Fibroblast of pulmonary artery (primary cell): ENCODE data around the gene LMX1A.

Experiments used
- DNase-seq: peaks from one replicate; pipeline ENCODE4 v3.0.0-alpha.2; 2010; ENCODE audit warnings: low read depth
- H3K4me3 ChIP-seq: replicated peaks from 2 replicates; pipeline ENCODE4 v1.5.1; 2011; ENCODE audit warnings: low read depth, mild to moderate bottlenecking, control low read depth, low read length, moderate library complexity
- TF ChIP-seq, protein P1 (sequence below): IDR thresholded peaks from 2 replicates; pipeline ENCODE4 v1.5.1; 2011; ENCODE audit warnings: mild to moderate bottlenecking, control low read depth, low read length, inconsistent platforms; ENCODE audit errors: missing control alignments

The LMX1A gene

DNA sequence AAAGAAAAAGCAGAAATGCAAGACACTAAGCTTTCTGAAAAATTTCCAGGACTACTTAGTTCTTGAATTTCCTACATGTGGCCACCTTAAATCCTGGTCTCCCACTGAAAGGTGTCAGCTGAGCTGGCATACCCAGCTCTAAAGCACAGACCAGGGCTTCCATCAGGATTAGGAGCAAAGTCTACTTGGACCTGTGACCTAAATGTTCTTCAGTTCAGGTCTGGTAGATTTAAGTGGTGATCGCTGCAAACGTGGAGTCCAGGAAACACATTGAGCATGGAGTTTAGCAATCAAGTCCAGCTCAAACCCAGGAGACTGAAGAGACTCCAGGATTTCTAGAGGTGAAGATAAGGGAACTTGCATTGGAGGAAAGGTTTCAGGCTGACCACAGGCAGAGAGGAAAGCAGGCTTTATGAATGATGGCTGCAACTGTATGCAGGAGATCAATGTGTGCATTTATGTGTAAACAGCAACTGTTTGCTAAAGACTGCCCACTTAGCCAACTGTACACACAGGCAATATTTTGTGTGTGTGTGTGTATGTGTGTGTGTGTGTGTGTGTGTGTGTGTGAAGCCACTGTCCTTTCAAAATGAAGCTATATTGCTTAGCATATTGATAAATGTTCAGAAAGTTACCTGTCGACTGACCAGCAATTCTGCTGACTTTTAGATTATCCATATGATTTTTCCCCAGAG is 75.2 kb downstream of the LMX1A start:
- no peak overlapping the region for H3K4me3 ChIP-seq
- DNase-seq = no peak
- TF ChIP-seq, protein P1, sequence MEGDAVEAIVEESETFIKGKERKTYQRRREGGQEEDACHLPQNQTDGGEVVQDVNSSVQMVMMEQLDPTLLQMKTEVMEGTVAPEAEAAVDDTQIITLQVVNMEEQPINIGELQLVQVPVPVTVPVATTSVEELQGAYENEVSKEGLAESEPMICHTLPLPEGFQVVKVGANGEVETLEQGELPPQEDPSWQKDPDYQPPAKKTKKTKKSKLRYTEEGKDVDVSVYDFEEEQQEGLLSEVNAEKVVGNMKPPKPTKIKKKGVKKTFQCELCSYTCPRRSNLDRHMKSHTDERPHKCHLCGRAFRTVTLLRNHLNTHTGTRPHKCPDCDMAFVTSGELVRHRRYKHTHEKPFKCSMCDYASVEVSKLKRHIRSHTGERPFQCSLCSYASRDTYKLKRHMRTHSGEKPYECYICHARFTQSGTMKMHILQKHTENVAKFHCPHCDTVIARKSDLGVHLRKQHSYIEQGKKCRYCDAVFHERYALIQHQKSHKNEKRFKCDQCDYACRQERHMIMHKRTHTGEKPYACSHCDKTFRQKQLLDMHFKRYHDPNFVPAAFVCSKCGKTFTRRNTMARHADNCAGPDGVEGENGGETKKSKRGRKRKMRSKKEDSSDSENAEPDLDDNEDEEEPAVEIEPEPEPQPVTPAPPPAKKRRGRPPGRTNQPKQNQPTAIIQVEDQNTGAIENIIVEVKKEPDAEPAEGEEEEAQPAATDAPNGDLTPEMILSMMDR = no peak

DNA sequence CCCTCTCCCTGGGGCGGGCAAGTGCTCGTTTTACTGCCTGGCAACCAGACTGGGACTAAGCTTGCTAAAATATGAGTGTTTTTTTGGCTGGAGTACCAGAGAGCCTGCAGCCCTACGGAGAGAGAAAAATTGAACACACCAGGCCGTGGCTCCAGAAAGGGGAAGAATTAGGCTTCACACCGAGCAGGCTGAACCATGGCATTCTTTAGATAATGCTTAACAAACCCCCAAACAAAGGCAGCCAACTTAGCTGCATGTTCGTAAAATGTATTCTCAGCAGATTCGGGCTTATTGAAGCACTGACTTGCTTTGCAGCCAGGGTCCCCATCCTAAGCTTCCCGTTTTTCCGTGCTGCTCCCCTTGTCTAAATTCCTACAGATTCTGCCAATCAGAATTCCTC is 76.6 kb downstream of the LMX1A start:
- TF ChIP-seq, protein P1 = no peak
- no peak overlapping the region for H3K4me3 ChIP-seq
- DNase-seq = no peak

DNA sequence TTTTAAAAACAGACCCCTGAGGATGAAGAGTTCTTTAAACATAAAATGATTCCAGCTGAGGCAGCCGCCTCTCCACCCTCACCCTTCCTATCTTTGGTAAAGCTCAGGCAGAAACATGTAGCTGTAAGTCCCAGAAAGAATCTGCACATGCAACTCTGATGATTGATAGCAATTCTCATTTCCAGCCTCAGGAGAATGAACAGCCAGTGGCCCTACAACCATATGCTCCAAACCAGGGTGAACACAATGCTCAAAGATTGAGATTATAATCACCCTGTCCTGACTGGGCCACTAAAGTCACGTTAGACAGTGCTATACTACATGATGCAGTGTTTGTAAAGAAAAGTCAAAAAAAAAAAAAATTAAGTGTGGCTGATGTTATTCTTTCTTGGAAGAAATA is 80.2 kb downstream of the LMX1A start:
- TF ChIP-seq, protein P1 = no peak
- no peak overlapping the region for H3K4me3 ChIP-seq
- no peak for DNase-seq

DNA sequence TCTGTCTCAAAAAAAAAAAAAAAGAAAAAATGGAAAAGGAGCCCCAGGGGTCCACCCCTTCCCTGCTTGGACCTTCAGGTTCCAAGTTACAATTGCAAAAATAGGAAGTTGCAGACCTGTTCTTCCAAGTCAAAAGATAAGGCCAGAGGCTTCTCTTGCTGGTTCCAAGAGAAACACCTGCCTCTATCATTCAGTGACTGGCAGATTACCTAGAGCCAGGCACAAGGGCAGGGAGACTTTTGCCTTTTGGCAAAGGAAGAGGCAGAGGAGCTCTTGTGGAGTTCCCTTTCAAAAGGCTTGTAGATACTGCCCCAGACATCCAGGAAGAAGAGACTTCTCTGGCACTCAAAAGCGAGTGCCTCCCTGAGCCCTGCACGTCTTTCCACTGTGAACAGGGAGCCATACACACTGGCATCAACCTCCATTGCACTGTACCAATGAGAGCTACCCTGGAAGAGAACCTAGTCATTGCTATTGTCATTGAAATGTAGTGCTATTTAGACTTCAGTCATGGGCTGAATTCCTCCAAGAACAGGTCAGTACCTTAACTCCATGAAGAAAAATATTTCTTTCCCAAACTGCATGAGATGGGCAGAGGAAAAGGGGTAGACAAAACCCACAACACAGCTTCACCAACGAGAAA is 91.2 kb downstream of the LMX1A start:
- TF ChIP-seq, protein P1 = no peak
- no peak overlapping the region for H3K4me3 ChIP-seq
- DNase-seq = no peak

DNA sequence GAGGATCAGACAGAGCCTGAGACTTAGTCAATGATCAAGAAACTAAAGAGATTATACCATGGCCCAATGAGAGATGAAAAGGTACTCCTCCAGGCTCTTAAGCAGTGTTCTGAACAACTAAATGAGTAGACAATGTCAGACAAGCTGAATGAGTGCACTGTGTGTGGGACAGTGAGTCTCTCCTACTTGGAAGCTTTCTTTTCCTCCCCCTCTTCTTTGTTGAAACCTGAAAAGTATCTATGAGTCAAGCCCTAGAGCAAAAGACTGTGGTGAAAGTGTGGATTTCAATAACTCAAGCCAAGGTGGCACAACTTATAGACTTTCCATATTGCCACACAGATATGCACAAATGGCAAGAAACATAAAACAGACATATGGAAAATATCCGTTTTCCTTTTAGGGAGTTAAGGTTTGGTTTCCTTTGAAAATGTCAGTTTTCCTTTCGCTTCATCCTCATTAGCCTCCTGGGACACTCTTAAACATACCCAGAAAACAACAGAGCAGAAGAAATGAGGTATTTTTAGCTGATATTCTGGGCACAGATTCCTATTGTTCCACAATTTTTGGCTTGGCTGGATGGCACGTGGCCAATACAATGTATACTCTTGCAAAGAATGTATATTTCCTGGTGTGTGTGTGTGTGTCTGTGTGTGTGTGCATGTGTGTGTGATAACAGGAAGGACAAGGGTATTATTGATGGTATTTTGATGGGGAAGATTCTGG is 96.6 kb downstream of the LMX1A start:
- DNase-seq = no peak
- TF ChIP-seq, protein P1 = no peak
- H3K4me3 ChIP-seq = no peak overlapping the region

DNA sequence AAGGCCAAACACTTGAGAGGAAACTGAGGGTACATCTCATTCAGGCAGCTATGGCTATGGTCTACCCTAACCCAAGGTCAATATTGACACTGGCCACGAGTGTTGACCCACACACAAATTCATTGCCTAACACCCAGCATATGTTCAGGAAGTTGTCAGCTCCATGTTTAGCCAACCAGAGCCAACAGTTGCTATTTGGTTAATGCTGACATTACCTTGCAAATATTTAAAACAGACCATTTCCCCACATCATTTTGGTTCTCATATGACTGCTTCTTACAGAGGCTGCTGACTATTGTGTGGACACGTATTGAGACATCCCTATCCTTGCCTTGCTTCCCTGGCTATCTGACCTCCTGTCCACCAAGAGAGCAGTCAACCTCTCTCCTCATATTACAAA is 97.3 kb downstream of the LMX1A start:
- no peak overlapping the region for H3K4me3 ChIP-seq
- DNase-seq = no peak
- TF ChIP-seq, protein P1 = no peak
